HCT116 (cell line): Measurements from ENCODE around the gene INTU. TPM values are rescaled to one million over a fixed set of nuclear protein-coding genes. Genes with fewer than 3 reads are reported as not detected.

Experiments
- ATAC-seq: fragments of 200-7000 bp; cut with Tn5 transposase; 2 replicates; pipeline ENCODE4 v1.9.1; 2020; ENCODE audit warnings: mild to moderate bottlenecking, moderate library complexity
- BruUV-seq: library from RNA; stranded (reverse); fragments of 400-500 nt; replicated peaks from 2 replicates; lab custom pipeline; 2021; lab: Mats Ljungman, UMichigan
- CTCF ChIA-PET: fragments of 300-600 bp; sonication (Branson Sonifier 250); formaldehyde crosslinking; loops from one replicate; lab custom pipeline; 2021; ENCODE audit warnings: antibody characterized with exemption; lab: Charles Lee
- POLR2A ChIA-PET: fragments of 300-600, 350-600 bp; sonication (Branson Sonifier 250); formaldehyde crosslinking; loops from one replicate; lab custom pipeline; 2021; ENCODE audit warnings: antibody characterized with exemption; lab: Charles Lee
- RAD21 ChIA-PET, 2 experiments: fragments of 300-600 bp; sonication (Branson Sonifier 250); formaldehyde crosslinking; loops; one replicate each; lab custom pipeline; 2023; ENCODE audit warnings: low total read pairs in 2 of 2; ENCODE audit not compliant: uncharacterized antibody in 2 of 2, unreplicated experiment in 2 of 2, low non-redundant PET in 1 of 2; lab: Charles Lee
- DNase-seq: peaks from one replicate; pipeline ENCODE4 v3.0.0-alpha.2; 2010; ENCODE audit warnings: low read depth, low spot score
- H2AFZ ChIP-seq: fragments of 200-600 bp; shearing (Covaris generic), sonication (generic); 2 replicates; pipeline ENCODE4 v1.6.1; 2017; ENCODE audit warnings: low read depth, mixed run types, mixed read lengths, antibody characterized with exemption, low read length; ENCODE audit not compliant: poor library complexity, severe bottlenecking
- H3K27ac ChIP-seq: 2 replicates; pipeline ENCODE4 v1.5.1; 2012; ENCODE audit warnings: low read depth, low read length
- H3K27me3 ChIP-seq: fragments of 200-600 bp; sonication (generic); 2 replicates; pipeline ENCODE4 v1.6.1; 2016; ENCODE audit warnings: mixed run types, low read length, mixed read lengths; ENCODE audit not compliant: insufficient read depth
- H3K36me3 ChIP-seq, 2 experiments: fragments of 200-500 bp in 1 of 2; fragments of 200-600 bp in 1 of 2; sonication (Bioruptor generic) in 1 of 2; sonication (generic) in 1 of 2; 2 replicates each; pipeline versions ENCODE4 v1.5.1 to v1.6.1; 2014 to 2016; ENCODE audit warnings: low read length in 2 of 2, inconsistent platforms in 1 of 2, mixed read lengths in 1 of 2, mixed run types in 1 of 2; ENCODE audit not compliant: insufficient read depth in 2 of 2, control insufficient read depth in 1 of 2
- H3K4me1 ChIP-seq, 2 experiments: fragments of 200-600 bp in 1 of 2; sonication (generic) in 1 of 2; 2 replicates each; pipeline versions ENCODE4 v1.5.1 to v1.6.1; 2012 to 2017; ENCODE audit warnings: low read length in 2 of 2, inconsistent platforms in 1 of 2, mild to moderate bottlenecking in 1 of 2, mixed read lengths in 1 of 2, mixed run types in 1 of 2, moderate library complexity in 1 of 2; ENCODE audit not compliant: insufficient read depth in 2 of 2, control insufficient read depth in 1 of 2
- H3K4me2 ChIP-seq: fragments of 200-600 bp; sonication (generic); 2 replicates; pipeline ENCODE4 v1.6.1; 2017; ENCODE audit warnings: mixed run types, low read length, mixed read lengths
- H3K4me3 ChIP-seq, 2 experiments: fragments of 200-600 bp in 1 of 2; sonication (generic) in 1 of 2; replicated peaks in 1 of 2; 2 replicates each; pipeline ENCODE4 v1.5.1; 2011 to 2016; ENCODE audit warnings: low read length in 2 of 2, control low read depth in 1 of 2, low read depth in 1 of 2, mild to moderate bottlenecking in 1 of 2, mixed read lengths in 1 of 2, mixed run types in 1 of 2
- H3K79me2 ChIP-seq: fragments of 200-600 bp; sonication (generic); 2 replicates; pipeline ENCODE4 v1.6.1; 2017; ENCODE audit warnings: mild to moderate bottlenecking, mixed run types, low read length, moderate library complexity, mixed read lengths; ENCODE audit not compliant: insufficient read depth
- H3K9ac ChIP-seq: fragments of 200-600 bp; sonication (generic); 2 replicates; pipeline ENCODE4 v1.6.1; 2016; ENCODE audit warnings: low read length, mixed read lengths
- H3K9me2 ChIP-seq: fragments of 200-600 bp; sonication (generic), shearing (Covaris generic); 2 replicates; pipeline ENCODE4 v1.6.1; 2017; ENCODE audit warnings: mixed run types, mild to moderate bottlenecking, moderate library complexity; ENCODE audit not compliant: insufficient read depth
- H3K9me3 ChIP-seq, 2 experiments: fragments of 200-500 bp in 1 of 2; fragments of 200-600 bp in 1 of 2; sonication (Bioruptor generic) in 1 of 2; sonication (generic) in 1 of 2; 2 replicates each; pipeline ENCODE4 v1.6.1; 2014 to 2017; ENCODE audit warnings: low read length in 2 of 2, mixed read lengths in 2 of 2, inconsistent platforms in 1 of 2, low read depth in 1 of 2, mild to moderate bottlenecking in 1 of 2, mixed run types in 1 of 2, moderate library complexity in 1 of 2; ENCODE audit not compliant: control insufficient read depth in 1 of 2, insufficient read depth in 1 of 2
- H4K20me1 ChIP-seq: fragments of 200-600 bp; sonication (generic), shearing (Covaris generic); 2 replicates; pipeline ENCODE4 v1.6.1; 2017; ENCODE audit warnings: mixed run types, mild to moderate bottlenecking, moderate library complexity; ENCODE audit not compliant: insufficient read depth
- ATF3 ChIP-seq: IDR thresholded peaks from 2 replicates; pipeline ENCODE4 v1.6.1; 2012
- CBX3 ChIP-seq: IDR thresholded peaks from 2 replicates; pipeline ENCODE4 v1.6.1; 2012; ENCODE audit warnings: low read depth
- CEBPB ChIP-seq: IDR thresholded peaks from 2 replicates; pipeline ENCODE4 v1.6.1; 2012; ENCODE audit warnings: low read depth
- EGR1 ChIP-seq: IDR thresholded peaks from 2 replicates; pipeline ENCODE4 v1.6.1; 2012; ENCODE audit warnings: low read depth
- ELF1 ChIP-seq: IDR thresholded peaks from 2 replicates; pipeline ENCODE4 v1.6.1; 2012; ENCODE audit warnings: low read depth, borderline replicate concordance
- EZH2 ChIP-seq: fragments of 200-600 bp; sonication (generic); IDR thresholded peaks from 2 replicates; pipeline ENCODE4 v1.6.1; 2017; ENCODE audit warnings: antibody characterized with exemption, mixed run types
- EZH2phosphoT487 ChIP-seq: fragments of 200-600 bp; IDR thresholded peaks from 2 replicates; pipeline ENCODE4 v1.6.1; 2018; ENCODE audit warnings: antibody characterized with exemption, borderline replicate concordance
- FOSL1 ChIP-seq: IDR thresholded peaks from 2 replicates; pipeline ENCODE4 v1.6.1; 2012; ENCODE audit warnings: low read depth
- JUND ChIP-seq: IDR thresholded peaks from 2 replicates; pipeline ENCODE4 v1.6.1; 2012
- MAX ChIP-seq: IDR thresholded peaks from 2 replicates; pipeline ENCODE4 v1.6.1; 2012
- POLR2A ChIP-seq: IDR thresholded peaks from 2 replicates; pipeline ENCODE4 v1.7.0; 2011; ENCODE audit warnings: borderline replicate concordance; ENCODE audit not compliant: insufficient read depth, insufficient read length; ENCODE audit errors: extremely low read depth
- POLR2AphosphoS5 ChIP-seq: IDR thresholded peaks from 2 replicates; pipeline ENCODE4 v1.6.1; 2011; ENCODE audit warnings: mild to moderate bottlenecking, low read depth, low read length, moderate library complexity
- RAD21 ChIP-seq: IDR thresholded peaks from 2 replicates; pipeline ENCODE4 v1.6.1; 2012; ENCODE audit warnings: low read depth, mild to moderate bottlenecking
- REST ChIP-seq: IDR thresholded peaks from 2 replicates; pipeline ENCODE4 v1.6.1; 2012; ENCODE audit warnings: low read depth
- SIN3A ChIP-seq: IDR thresholded peaks from 2 replicates; pipeline ENCODE4 v1.6.1; 2012; ENCODE audit warnings: low read depth
- SP1 ChIP-seq: IDR thresholded peaks from 2 replicates; pipeline ENCODE4 v1.6.1; 2012; ENCODE audit warnings: low read depth
- SRF ChIP-seq: IDR thresholded peaks from 2 replicates; pipeline ENCODE4 v1.6.1; 2012; ENCODE audit warnings: low read depth
- TCF7L2 ChIP-seq: IDR thresholded peaks from 2 replicates; pipeline ENCODE4 v1.7.0; 2011; ENCODE audit warnings: borderline replicate concordance, inconsistent platforms; ENCODE audit not compliant: insufficient read depth, insufficient read length; ENCODE audit errors: extremely low read depth
- YY1 ChIP-seq: IDR thresholded peaks from 2 replicates; pipeline ENCODE4 v1.6.1; 2011; ENCODE audit warnings: low read length, low read depth, moderate library complexity, mild to moderate bottlenecking; ENCODE audit not compliant: insufficient replicate concordance; ENCODE audit errors: extremely low read depth
- ZFX ChIP-seq: fragments of 450-650 bp; IDR thresholded peaks from 2 replicates; pipeline ENCODE4 v1.6.1; 2017
- ZNF274 ChIP-seq: fragments of 200-500 bp; sonication (Bioruptor generic); IDR thresholded peaks from 2 replicates; pipeline ENCODE4 v1.6.1; 2014; ENCODE audit warnings: mild to moderate bottlenecking, low read depth, low read length, inconsistent platforms
- intact Hi-C: fragments of 100-400 bp; cut with micrococcal nuclease; formaldehyde crosslinking; loops from 2 replicates; pipeline ENCODE4 v1.10.0; 2022
- total RNA-seq: library from RNA; stranded (reverse); gene quantifications from one replicate; pipeline ENCODE4 v1.2.1, GENCODE V29; 2021; ENCODE audit not compliant: unreplicated experiment
- TF ChIP-seq, protein P1 (sequence below), 3 experiments: fragments of 200-600 bp in 1 of 3; sonication (generic) in 1 of 3; IDR thresholded peaks in 2 of 3; conservative IDR thresholded peaks in 1 of 3; 2 replicates each; pipeline ENCODE4 v1.5.1; 2012 to 2017; ENCODE audit warnings: low read depth in 2 of 3, low read length in 2 of 3, antibody characterized with exemption in 1 of 3, borderline replicate concordance in 1 of 3, control low read depth in 1 of 3, mild to moderate bottlenecking in 1 of 3, mixed read lengths in 1 of 3, mixed run types in 1 of 3, moderate library complexity in 1 of 3; ENCODE audit not compliant: insufficient read depth in 1 of 3

Gene INTU
- total RNA-seq, 1 experiment from 2014 or later = 12.0 TPM

DNA sequence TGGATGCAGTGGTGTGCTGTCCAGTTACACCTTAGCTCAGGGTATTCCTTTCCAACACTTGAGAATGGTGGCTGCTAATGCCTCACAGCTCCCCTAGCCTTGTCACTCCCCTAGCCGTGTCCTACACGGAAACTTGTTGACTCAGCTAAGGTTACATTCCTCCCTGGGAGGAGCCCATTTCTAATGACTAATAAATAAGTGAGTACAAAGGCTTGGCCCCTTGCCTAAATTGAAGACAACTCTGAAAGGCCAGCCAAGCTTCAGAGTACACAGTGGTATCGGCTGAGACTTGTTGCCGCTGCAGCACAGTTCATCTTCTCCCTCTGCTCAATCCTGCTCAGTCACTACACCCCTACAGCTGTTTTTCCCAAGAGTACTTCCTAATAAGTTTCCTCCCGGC, 76.2 kb downstream of the INTU start:
- Histone ChIP-seq H4K20me1 (no peaks in the 10 kb centered on the region), H3K36me3 (no peaks in the 10 kb centered on the region), H3K4me2 (peak overlapping the region; percentile 82), H3K27me3 (no peaks in the 10 kb centered on the region), H3K9me2 (no peaks in the 10 kb centered on the region), H3K27ac (peak overlapping the region; percentile 57; the same call in 1 of the 2 replicates), H2AFZ (peak overlapping the region; percentile 31), H3K9ac (peak overlapping the region; percentile 55), H3K9me3 (no peaks in the 10 kb centered on the region), H3K4me3 (peak overlapping the region in 1 of 2 experiments; percentile 46; a peak in 2 of 4 replicates), H3K4me1 (peaks cover 20 to 34% of the 10 kb centered on the region in 2 experiments), H3K79me2 (no peaks in the 10 kb centered on the region)
- ChIA-PET RAD21 (no interaction called here), POLR2A (interaction anchor here (0.9 to 1.0 kb wide), 2 partner anchors 8 to 9 kb away, joined by 3 read pairs; no protein-coding TSS in a partner anchor), CTCF (interaction anchor here (0.7 to 1.1 kb wide), 2 partner anchors 8 to 23 kb away, joined by 3 read pairs; no protein-coding TSS in a partner anchor)
- no TSS peak for BruUV-seq
- ATAC-seq (peak; percentile 99), DNase-seq (peak; percentile 91)
- intact Hi-C loops = no loop called here
- TF ChIP-seq ELF1 (no peak), RAD21 (peak; percentile 24), SIN3A (peak; percentile 80), JUND (peak; percentile 89), CEBPB (peak; percentile 70), ATF3 (no peak; the same call in 1 of the 2 replicates), ZFX (no peak), SRF (peak; percentile 67; the same call in 1 of the 2 replicates), EGR1 (no peak), EZH2phosphoT487 (no peak), FOSL1 (peak; percentile 83), SP1 (peak; percentile 83), MAX (peak; percentile 73), TCF7L2 (peak; percentile 88), YY1 (peak; percentile 55), CBX3 (peak; percentile 95), REST (no peak), ZNF274 (no peak), POLR2A (no peak), EZH2 (no peak), POLR2AphosphoS5 (peak; percentile 61; the same call in 1 of the 2 replicates)
- TF ChIP-seq, protein P1, sequence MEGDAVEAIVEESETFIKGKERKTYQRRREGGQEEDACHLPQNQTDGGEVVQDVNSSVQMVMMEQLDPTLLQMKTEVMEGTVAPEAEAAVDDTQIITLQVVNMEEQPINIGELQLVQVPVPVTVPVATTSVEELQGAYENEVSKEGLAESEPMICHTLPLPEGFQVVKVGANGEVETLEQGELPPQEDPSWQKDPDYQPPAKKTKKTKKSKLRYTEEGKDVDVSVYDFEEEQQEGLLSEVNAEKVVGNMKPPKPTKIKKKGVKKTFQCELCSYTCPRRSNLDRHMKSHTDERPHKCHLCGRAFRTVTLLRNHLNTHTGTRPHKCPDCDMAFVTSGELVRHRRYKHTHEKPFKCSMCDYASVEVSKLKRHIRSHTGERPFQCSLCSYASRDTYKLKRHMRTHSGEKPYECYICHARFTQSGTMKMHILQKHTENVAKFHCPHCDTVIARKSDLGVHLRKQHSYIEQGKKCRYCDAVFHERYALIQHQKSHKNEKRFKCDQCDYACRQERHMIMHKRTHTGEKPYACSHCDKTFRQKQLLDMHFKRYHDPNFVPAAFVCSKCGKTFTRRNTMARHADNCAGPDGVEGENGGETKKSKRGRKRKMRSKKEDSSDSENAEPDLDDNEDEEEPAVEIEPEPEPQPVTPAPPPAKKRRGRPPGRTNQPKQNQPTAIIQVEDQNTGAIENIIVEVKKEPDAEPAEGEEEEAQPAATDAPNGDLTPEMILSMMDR (IDR thresholded peaks at IDR 0.05 in 2 of 3, conservative IDR thresholded peaks at IDR 0.05 in 1 of 3; ENCODE audit: borderline replicate concordance in 1 of 3, insufficient read depth in 1 of 3, low read depth in 2 of 3, low read length in 2 of 3) = no peak
